ENCODE results near the gene MYO1H.
"Not testable (repeated sequence)": the region's sequence is repeated elsewhere in the genome, so short reads cannot be mapped to it uniquely, and the experiment has no call there.

DNA sequence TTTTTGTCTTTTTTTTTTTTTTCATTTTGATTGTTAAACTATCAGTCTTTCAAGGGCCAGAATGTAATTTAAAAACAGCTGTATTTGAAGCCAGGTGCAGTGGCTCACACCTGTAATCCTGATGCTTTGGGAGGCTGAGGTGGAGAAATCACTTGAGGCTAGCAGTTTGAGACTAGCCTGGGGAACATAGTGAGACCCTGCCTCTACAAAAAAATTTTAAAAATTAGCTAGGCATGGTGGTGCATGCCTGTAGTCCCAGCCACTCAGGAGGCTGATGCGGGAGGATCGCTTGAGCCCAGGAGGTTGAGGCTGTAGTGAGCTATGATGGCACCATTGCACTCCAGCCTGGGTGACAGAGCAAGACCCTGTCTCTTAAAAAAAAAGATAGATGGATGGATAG is 57.1 kb downstream of the MYO1H start:
- not testable (repeated sequence) for TF ChIP-seq GABPA (IDR thresholded peaks at IDR 0.05; ENCODE audit: low read depth); POLR2AphosphoS5 (IDR thresholded peaks at IDR 0.05; ENCODE audit: low read depth); SPI1 (IDR thresholded peaks at IDR 0.05; ENCODE audit: borderline replicate concordance, low read depth)
- TF ChIP-seq, protein P1, sequence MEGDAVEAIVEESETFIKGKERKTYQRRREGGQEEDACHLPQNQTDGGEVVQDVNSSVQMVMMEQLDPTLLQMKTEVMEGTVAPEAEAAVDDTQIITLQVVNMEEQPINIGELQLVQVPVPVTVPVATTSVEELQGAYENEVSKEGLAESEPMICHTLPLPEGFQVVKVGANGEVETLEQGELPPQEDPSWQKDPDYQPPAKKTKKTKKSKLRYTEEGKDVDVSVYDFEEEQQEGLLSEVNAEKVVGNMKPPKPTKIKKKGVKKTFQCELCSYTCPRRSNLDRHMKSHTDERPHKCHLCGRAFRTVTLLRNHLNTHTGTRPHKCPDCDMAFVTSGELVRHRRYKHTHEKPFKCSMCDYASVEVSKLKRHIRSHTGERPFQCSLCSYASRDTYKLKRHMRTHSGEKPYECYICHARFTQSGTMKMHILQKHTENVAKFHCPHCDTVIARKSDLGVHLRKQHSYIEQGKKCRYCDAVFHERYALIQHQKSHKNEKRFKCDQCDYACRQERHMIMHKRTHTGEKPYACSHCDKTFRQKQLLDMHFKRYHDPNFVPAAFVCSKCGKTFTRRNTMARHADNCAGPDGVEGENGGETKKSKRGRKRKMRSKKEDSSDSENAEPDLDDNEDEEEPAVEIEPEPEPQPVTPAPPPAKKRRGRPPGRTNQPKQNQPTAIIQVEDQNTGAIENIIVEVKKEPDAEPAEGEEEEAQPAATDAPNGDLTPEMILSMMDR (IDR thresholded peaks at IDR 0.05; ENCODE audit: insufficient read depth, low read length), result not testable (repeated sequence)
- TF ChIP-seq, protein P2, sequence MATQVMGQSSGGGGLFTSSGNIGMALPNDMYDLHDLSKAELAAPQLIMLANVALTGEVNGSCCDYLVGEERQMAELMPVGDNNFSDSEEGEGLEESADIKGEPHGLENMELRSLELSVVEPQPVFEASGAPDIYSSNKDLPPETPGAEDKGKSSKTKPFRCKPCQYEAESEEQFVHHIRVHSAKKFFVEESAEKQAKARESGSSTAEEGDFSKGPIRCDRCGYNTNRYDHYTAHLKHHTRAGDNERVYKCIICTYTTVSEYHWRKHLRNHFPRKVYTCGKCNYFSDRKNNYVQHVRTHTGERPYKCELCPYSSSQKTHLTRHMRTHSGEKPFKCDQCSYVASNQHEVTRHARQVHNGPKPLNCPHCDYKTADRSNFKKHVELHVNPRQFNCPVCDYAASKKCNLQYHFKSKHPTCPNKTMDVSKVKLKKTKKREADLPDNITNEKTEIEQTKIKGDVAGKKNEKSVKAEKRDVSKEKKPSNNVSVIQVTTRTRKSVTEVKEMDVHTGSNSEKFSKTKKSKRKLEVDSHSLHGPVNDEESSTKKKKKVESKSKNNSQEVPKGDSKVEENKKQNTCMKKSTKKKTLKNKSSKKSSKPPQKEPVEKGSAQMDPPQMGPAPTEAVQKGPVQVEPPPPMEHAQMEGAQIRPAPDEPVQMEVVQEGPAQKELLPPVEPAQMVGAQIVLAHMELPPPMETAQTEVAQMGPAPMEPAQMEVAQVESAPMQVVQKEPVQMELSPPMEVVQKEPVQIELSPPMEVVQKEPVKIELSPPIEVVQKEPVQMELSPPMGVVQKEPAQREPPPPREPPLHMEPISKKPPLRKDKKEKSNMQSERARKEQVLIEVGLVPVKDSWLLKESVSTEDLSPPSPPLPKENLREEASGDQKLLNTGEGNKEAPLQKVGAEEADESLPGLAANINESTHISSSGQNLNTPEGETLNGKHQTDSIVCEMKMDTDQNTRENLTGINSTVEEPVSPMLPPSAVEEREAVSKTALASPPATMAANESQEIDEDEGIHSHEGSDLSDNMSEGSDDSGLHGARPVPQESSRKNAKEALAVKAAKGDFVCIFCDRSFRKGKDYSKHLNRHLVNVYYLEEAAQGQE (IDR thresholded peaks at IDR 0.05; ENCODE audit: insufficient replicate concordance, low read depth), result not testable (repeated sequence)
